NCI-H510A treated with DMSO at 0.1 percent for 48 hours (cell line): ENCODE data around the gene HYAL3.

Source experiments
- DNase-seq: peaks from one replicate; lab custom pipeline; 2025; lab: John Stamatoyannopoulos, UW

HYAL3 gene

GRCh38 chr3:50327943-50328691, 28.9 kb upstream of the HYAL3 start, which contains the start of gene TUSC2:
Gene TUSC2 (minus strand): TSS chr3:50328223. CDS start chr3:50328099, 124 bp downstream.
- DNase-seq = peak; percentile 82

- no peak for DNase-seq
These were observed 27.9 kb upstream of the HYAL3 start for GRCh38 chr3:50327129-50327528.

DNA sequence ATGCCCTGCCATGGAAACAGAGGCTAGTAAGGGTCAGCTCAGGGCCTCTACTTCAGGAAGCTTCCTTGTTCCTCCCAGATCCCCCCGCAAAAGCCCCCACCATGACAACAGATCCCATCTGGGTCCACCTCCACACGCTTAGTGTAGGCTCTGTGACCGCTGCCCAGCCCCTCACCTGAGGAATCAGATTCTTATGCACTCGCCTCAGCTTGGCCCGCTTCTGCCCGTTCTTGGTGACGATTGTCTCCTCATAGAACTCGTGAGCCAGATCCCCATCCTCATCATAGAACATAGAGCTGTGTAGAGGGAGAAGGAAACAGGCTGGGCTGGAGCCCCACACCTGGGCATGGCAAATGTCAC, 27.0 kb upstream of the HYAL3 start:
- no peak for DNase-seq

- DNase-seq = no peak
These were observed 26.4 kb upstream of the HYAL3 start for GRCh38 chr3:50325497-50326181.

DNA sequence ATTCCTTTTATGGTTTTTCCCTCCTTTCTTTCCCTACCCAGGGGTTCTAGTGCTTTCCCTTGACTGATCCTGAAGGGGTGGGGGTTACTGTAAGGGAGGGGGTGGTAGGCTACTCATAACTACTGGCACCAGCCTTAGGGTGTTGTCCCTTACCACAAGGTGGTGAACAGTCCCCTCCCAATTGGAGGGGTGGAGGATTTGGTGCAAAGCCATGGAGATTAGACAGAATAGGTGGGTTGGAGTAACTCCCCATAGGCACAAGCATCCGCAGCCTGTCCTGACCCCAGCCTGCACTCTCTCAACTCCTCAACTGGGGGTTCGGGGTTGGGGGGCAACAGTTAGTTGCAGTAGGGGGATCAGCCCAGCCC, 25.9 kb upstream of the HYAL3 start:
- no peak for DNase-seq

GRCh38 chr3:50324351-50325112, 25.3 kb upstream of the HYAL3 start:
- DNase-seq = peak; percentile 49

- DNase-seq = no peak
These were observed 24.5 kb upstream of the HYAL3 start for GRCh38 chr3:50323614-50324199.

DNA sequence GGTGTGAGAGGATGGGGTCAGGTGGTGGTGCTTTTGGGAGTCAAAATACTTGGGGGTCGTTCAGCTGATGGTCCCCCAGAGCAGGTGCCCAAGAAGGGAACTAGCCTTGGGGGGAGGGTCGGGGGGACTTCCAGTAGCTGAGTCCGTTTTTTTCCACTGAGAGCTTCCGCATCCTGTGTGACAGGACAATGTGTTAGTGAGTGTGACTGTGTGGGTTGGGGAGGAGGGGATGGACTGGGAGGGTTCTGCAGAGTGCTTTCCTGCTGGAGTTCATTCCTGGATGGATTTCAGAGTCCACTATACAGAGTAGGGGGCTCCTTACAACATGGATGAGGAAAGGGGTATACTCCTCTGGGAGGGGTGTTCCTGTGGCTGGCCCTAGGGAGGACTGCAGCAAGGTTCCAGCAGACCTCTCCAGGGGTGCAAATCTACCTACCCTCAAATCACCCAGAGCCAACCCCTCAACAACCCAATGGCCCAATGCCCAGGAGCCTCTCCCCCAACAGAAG, 23.9 kb upstream of the HYAL3 start:
- no peak for DNase-seq

DNA sequence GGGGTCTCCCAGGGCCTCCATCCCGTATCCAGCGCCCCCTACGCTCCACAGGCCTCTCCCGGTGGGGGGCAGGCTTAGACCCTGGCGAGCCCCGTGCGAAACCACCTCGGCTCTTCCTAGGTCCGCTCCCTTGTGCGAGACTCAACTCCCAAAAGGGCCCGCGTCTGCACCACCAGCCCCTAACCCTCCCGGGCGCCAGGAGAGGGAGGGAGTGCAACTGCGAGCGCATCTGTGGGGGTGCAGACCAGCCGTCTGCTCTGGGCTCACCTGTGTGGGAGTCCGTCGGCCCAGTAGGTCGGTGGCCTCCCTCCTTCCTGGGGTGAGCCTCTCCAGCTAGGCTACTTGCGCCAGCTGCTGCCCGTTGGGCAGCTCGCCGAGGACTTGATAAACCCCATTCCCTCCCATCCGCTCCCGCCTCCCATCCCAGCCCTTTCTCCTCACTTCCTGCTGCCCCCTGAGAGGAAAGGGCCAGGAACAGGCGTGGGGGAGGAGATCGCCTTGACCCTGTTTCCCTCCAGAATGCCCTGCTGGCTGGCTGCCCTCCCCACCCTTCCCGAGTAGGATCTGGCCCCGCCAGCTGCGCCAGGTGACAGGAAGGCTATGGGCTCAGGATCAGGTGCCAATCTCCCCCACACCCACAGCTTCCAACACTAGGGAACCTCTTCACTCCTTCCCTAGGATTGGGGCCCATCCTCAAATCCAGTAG, 23.3 kb upstream of the HYAL3 start, which contains the start of gene HYAL2:
TSS of gene HYAL2 (minus strand) at position 360 of the 706 bp plus-strand sequence. CDS start 2,256 bp downstream, outside the sequence.
- peak; percentile 18 for DNase-seq

GRCh38 chr3:50322115-50322385, 22.8 kb upstream of the HYAL3 start:
- no peak for DNase-seq

- peak; percentile 59 for DNase-seq
These were observed 22.3 kb upstream of the HYAL3 start for GRCh38 chr3:50321336-50322114.

- peak; percentile 26 for DNase-seq
These were observed 21.7 kb upstream of the HYAL3 start for GRCh38 chr3:50320853-50321335.

- no peak for DNase-seq
These were observed 20.9 kb upstream of the HYAL3 start for GRCh38 chr3:50319894-50320625.

- no peak for DNase-seq
These were observed 20.1 kb upstream of the HYAL3 start for GRCh38 chr3:50319181-50319893.

DNA sequence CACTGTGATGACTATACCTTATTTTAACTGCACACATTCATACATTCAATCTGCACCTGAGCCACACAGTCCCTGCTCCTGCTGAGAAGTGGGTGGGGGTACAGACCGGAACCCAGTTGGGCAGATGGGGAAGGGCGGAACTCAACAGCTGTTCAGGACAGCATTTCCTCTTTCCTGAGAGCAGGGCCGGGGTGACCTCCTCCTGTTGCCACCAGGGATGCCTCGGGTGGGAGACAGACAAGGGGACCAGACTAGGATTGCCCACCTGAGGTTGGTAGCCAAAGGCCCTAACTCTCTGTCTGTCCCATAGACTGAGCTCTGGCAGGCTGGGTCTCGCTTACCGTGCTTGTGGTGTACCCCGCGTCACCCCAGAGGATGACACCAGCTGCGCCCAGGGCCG, 19.4 kb upstream of the HYAL3 start:
- no peak for DNase-seq

DNA sequence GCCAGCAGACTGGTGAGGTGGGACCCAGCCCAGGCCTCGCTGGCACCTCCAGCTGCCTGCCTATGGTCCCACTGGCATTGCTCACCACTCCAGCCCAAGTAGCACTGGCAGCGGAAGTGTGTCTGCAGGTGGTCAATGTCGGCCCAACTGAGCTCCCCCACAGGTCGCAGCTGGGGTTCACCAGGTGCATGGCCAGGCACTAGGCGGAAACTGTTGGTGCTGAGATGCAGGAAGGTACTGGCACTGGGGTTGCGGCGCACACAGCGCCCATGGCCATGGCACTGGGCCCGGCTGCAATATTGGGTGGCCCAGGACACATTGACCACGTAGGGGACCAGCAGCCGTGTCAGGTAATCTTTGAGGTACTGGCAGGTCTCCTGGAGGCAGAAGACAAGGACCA, 19.0 kb upstream of the HYAL3 start:
- DNase-seq = no peak

- DNase-seq = peak; percentile 18
These were observed 18.1 kb upstream of the HYAL3 start for GRCh38 chr3:50317300-50317699.

- DNase-seq = peak; percentile 60
These were observed 17.5 kb upstream of the HYAL3 start for GRCh38 chr3:50316657-50317242.

- no peak for DNase-seq
These were observed 15.6 kb upstream of the HYAL3 start for GRCh38 chr3:50314816-50315215.
